Neutrophil (primary cell): ENCODE results near the gene TPSD1.
"Not testable (repeated sequence)": the region's sequence is repeated elsewhere in the genome, so short reads cannot be mapped to it uniquely, and the experiment has no call there.

Experiments used
- H3K27ac ChIP-seq: fragments of 200-600 bp; sonication (generic); 2 replicates; pipeline ENCODE4 v1.5.1; 2016; ENCODE audit warnings: mild to moderate bottlenecking, moderate library complexity
- H3K27me3 ChIP-seq: fragments of 200-600 bp; sonication (generic); 2 replicates; pipeline ENCODE4 v1.6.0; 2016; ENCODE audit warnings: mild to moderate bottlenecking
- H3K36me3 ChIP-seq: fragments of 200-600 bp; sonication (generic); 2 replicates; pipeline ENCODE4 v1.5.1; 2017
- H3K4me1 ChIP-seq, 2 experiments: fragments of 200-600 bp in 1 of 2; sonication (generic) in 1 of 2; 1 replicate in 1 of 2; 2 replicates in 1 of 2; pipeline versions ENCODE4 v1.5.1 to v1.6.1; 2013 to 2016; ENCODE audit warnings: low read depth in 1 of 2, low read length in 1 of 2, mild to moderate bottlenecking in 1 of 2, moderate library complexity in 1 of 2; ENCODE audit not compliant: control insufficient read depth in 1 of 2, insufficient read depth in 1 of 2
- H3K4me3 ChIP-seq, 2 experiments: fragments of 200-600 bp in 1 of 2; sonication (generic) in 1 of 2; 1 replicate in 1 of 2; 2 replicates in 1 of 2; pipeline ENCODE4 v1.5.1; 2013 to 2016; ENCODE audit warnings: low read depth in 1 of 2, low read length in 1 of 2, mild to moderate bottlenecking in 1 of 2, moderate library complexity in 1 of 2
- H3K9me3 ChIP-seq: fragments of 200-600 bp; sonication (generic); 2 replicates; pipeline ENCODE4 v1.5.1; 2016
- CTCF ChIP-seq: fragments of 200-600 bp; sonication (generic); IDR thresholded peaks from 2 replicates; pipeline ENCODE4 v1.5.1; 2016; ENCODE audit warnings: antibody characterized with exemption

TPSD1 gene

GRCh38 chr16:1255276-1256122 is at the start of gene TPSD1:
TSS of gene TPSD1 (plus strand) at chr16:1256069. CDS start at chr16:1256281, 212 bp downstream.
- H3K4me1 ChIP-seq, H3K4me3 ChIP-seq, H3K27ac ChIP-seq, H3K36me3 ChIP-seq, H3K9me3 ChIP-seq: not testable (repeated sequence)
- peaks cover 19% of the 10 kb centered on the region for H3K27me3 ChIP-seq

GRCh38 chr16:1206326-1206725 is 49.5 kb upstream of the TPSD1 start:
- H3K27ac ChIP-seq, result no peak overlapping the region
- no peak overlapping the region for H3K4me3 ChIP-seq
- H3K36me3 ChIP-seq, result no peaks in the 10 kb centered on the region
- H3K27me3 ChIP-seq, result no peaks in the 10 kb centered on the region
- no peaks in the 10 kb centered on the region for H3K9me3 ChIP-seq
- TF ChIP-seq CTCF, result no peak
- no peaks in the 10 kb centered on the region for H3K4me1 ChIP-seq

GRCh38 chr16:1206786-1207185 is 49.1 kb upstream of the TPSD1 start:
- Histone ChIP-seq H3K27ac (no peak overlapping the region), H3K9me3 (no peaks in the 10 kb centered on the region), H3K4me3 (no peak overlapping the region), H3K27me3 (no peaks in the 10 kb centered on the region), H3K4me1 (no peaks in the 10 kb centered on the region), H3K36me3 (no peaks in the 10 kb centered on the region)
- TF ChIP-seq CTCF, result no peak

- H3K27me3 ChIP-seq, result no peaks in the 10 kb centered on the region
- TF ChIP-seq CTCF, result no peak
- no peaks in the 10 kb centered on the region for H3K9me3 ChIP-seq
- H3K4me1 ChIP-seq, result no peaks in the 10 kb centered on the region
- H3K27ac ChIP-seq, result no peak overlapping the region
- H3K4me3 ChIP-seq, result no peak overlapping the region
- no peaks in the 10 kb centered on the region for H3K36me3 ChIP-seq
These were observed 47.5 kb upstream of the TPSD1 start for GRCh38 chr16:1208239-1208830.

DNA sequence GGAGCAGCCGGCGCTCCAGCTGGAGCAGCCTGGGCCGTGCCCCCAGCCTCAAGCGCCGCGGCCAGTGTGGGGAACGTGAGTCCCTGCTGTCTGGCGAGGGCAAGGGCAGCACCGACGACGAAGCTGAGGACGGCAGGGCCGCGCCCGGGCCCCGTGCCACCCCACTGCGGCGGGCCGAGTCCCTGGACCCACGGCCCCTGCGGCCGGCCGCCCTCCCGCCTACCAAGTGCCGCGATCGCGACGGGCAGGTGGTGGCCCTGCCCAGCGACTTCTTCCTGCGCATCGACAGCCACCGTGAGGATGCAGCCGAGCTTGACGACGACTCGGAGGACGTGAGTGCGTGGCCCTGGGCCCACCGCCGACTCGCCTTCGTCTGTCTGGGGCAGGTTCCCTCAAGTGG is 46.8 kb upstream of the TPSD1 start:
- no peak for TF ChIP-seq CTCF
- H3K9me3 ChIP-seq, result no peaks in the 10 kb centered on the region
- H3K27ac ChIP-seq, result no peak overlapping the region
- H3K4me3 ChIP-seq, result no peak overlapping the region
- no peaks in the 10 kb centered on the region for H3K36me3 ChIP-seq
- H3K4me1 ChIP-seq, result no peaks in the 10 kb centered on the region
- no peaks in the 10 kb centered on the region for H3K27me3 ChIP-seq

DNA sequence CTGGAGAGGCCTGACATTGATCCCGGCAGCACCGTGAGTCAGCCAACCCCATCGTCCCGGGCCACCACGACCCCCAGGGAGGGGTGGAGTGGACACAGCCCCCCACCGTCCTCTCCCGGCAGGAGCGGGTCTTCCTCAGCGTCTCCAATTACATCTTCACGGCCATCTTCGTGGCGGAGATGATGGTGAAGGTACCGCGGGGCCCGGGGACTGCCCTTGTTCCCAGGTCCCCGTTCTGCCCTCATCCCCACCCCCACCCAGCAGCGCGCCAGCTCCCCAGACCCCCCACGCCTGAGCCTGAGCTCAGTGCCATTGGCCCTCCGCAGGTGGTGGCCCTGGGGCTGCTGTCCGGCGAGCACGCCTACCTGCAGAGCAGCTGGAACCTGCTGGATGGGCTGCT is 45.4 kb upstream of the TPSD1 start:
- no peaks in the 10 kb centered on the region for H3K27me3 ChIP-seq
- no peaks in the 10 kb centered on the region for H3K9me3 ChIP-seq
- H3K36me3 ChIP-seq, result no peaks in the 10 kb centered on the region
- no peak overlapping the region for H3K4me3 ChIP-seq
- H3K27ac ChIP-seq, result no peak overlapping the region
- TF ChIP-seq CTCF, result no peak
- no peaks in the 10 kb centered on the region for H3K4me1 ChIP-seq
